ENCODE results near the gene SPINK5. TPM values are rescaled to one million over a fixed set of nuclear protein-coding genes. Genes with fewer than 3 reads are reported as not detected.

Gene SPINK5
- total and polyA plus RNA-seq, 12 donors = 0.07 to 3.4 (median 0.37) TPM; not detected in 1

DNA sequence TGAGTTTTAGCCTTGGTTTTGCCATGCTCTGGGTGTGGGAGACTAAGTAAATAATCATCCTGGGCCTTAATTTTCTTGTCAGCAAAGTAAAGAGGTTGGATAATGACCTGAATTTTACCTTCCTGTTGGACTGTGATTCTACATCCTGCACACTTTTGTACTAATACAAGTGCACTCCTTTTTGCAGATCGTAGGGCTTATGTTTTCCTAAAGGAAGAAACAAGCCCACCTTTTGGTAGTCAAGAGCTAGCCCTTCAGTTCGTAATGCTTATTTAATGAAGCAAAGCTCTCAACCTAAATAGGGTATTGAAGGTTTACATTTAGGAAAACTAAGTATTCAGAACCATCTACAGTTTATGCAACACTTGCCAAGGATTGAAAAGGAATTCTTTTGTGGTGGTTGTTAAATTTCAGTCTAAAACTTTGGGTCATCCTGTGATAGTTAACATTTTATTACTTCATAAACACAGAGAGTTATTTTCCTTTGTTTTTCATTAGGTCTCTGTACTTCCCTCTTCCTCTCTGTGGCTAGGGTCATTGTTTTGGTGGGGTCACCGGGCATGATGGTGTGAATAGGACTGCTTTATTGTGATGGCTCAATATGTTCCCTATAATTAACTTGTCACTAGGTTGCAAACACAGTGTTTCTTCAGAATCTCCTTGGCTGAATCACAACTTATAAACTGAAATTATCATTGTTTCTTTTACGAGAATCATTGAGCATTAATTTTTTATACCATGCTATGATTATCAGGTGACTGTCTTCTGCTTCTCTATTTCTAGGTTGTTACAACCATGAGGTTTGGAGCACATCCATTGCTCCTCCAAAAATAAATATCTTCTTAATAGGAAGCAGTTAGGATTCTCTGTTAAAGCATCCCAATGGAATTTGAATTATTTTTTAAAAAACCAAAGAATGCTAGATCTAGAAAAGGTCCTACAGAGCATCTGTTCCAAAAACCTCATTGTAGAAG lies 28.5 kb downstream of the SPINK5 start:
- no peaks in the 10 kb centered on the region for H3K36me3 ChIP-seq
- DNase-seq (no peak), ATAC-seq (no peak)
- no peak overlapping the region for H3K4me3 ChIP-seq
- WGBS, 2 donors = 70 to 72% methylated on average over 4 of the region's 4 CpGs
- intact Hi-C loops (cut with DNase I) = loop anchor here in 1 of 10 donors (5.0 kb wide), 2 partner anchors 65 to 130 kb away; no protein-coding TSS in a partner anchor
- H3K9me3 ChIP-seq = no peaks in the 10 kb centered on the region
- TF ChIP-seq, protein P1, sequence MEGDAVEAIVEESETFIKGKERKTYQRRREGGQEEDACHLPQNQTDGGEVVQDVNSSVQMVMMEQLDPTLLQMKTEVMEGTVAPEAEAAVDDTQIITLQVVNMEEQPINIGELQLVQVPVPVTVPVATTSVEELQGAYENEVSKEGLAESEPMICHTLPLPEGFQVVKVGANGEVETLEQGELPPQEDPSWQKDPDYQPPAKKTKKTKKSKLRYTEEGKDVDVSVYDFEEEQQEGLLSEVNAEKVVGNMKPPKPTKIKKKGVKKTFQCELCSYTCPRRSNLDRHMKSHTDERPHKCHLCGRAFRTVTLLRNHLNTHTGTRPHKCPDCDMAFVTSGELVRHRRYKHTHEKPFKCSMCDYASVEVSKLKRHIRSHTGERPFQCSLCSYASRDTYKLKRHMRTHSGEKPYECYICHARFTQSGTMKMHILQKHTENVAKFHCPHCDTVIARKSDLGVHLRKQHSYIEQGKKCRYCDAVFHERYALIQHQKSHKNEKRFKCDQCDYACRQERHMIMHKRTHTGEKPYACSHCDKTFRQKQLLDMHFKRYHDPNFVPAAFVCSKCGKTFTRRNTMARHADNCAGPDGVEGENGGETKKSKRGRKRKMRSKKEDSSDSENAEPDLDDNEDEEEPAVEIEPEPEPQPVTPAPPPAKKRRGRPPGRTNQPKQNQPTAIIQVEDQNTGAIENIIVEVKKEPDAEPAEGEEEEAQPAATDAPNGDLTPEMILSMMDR (IDR thresholded peaks at IDR 0.05) = no peak
- peak overlapping the region in 2 of 10 donors; percentile 32 to 40 for H3K27ac ChIP-seq
- peaks cover 0 to 23% (median 0%) of the 10 kb centered on the region in 9 donors for H3K4me1 ChIP-seq
- no peaks in the 10 kb centered on the region for H3K27me3 ChIP-seq

DNA sequence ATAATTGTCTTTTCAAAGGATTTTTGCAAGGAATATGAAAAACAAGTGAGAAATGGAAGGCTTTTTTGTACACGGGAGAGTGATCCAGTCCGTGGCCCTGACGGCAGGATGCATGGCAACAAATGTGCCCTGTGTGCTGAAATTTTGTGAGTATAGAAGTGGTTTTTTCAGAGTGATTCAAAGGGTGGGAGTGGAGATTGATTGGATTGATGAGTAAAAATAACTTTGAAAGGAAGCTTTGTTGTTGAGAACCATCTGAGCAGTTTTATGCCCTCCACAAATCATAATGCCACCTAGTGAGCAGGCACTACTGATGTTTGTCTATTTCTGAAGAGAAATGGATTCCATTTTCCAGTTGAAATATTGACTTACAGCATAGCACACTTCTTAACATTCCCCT lies 30.6 kb downstream of the SPINK5 start:
- Histone ChIP-seq H3K9me3 (no peaks in the 10 kb centered on the region), H3K27ac (no peak overlapping the region), H3K4me1 (peaks cover 0 to 23% (median 0%) of the 10 kb centered on the region in 9 donors), H3K36me3 (no peaks in the 10 kb centered on the region), H3K27me3 (no peaks in the 10 kb centered on the region), H3K4me3 (no peak overlapping the region)
- WGBS, 2 donors = 89 to 94% methylated on average over 3 of the region's 3 CpGs
- intact Hi-C loops (cut with DNase I) = loop anchor here in 1 of 10 donors (5.0 kb wide), 2 partner anchors 67 to 132 kb away; no protein-coding TSS in a partner anchor
- TF ChIP-seq, protein P1 (IDR thresholded peaks at IDR 0.05) = no peak
- DNase-seq = no peak
- no peak for ATAC-seq

DNA sequence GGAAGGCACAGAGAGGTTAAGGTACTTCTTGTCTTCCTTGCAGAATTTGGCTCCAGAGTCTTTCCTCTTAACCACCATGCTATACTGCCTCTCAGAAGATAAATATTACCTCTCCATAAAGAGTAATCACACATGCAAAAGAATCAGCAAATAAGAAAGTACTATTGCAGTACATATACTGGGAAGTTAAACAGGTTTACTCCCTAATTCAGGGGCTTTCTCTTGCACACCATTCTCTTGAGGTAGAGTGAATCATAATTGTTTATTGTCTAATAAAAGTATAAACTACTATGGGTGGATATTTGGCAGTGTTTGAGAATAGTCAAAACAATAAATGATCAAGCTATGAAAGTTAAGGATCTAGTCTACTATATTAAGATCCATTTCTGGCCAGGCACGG lies 40.4 kb downstream of the SPINK5 start:
- no peaks in the 10 kb centered on the region for H3K27me3 ChIP-seq
- H3K4me1 ChIP-seq = no peaks in the 10 kb centered on the region
- TF ChIP-seq, protein P1 (IDR thresholded peaks at IDR 0.05) = no peak
- H3K27ac ChIP-seq = no peak overlapping the region
- H3K4me3 ChIP-seq = no peak overlapping the region
- ATAC-seq (no peak), DNase-seq (no peak)
- intact Hi-C loops (cut with DNase I) = no loop called here
- no peaks in the 10 kb centered on the region for H3K9me3 ChIP-seq
- no peaks in the 10 kb centered on the region for H3K36me3 ChIP-seq
- WGBS, 2 donors = 82 to 100% methylated on average over 1 of the region's 1 CpG

DNA sequence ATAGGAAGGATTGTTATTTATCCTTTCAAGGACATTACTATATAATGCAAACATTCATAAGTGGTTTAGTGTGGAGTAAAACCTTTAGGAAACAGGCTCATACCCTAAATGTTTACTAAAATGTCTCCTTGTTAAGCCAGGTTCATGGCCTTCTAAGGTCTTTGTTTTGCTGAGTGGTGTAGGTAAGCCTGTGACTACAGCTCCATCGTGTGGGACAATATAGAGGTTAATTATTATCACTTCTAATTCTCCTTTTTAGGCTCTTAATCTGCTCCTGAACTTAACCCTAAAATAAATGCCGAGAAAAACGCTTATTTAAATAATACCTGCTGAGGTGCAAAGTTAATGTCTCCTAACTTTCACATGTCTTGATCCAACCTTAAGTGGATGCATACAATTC lies 43.8 kb downstream of the SPINK5 start:
- H3K4me3 ChIP-seq = no peak overlapping the region
- no peaks in the 10 kb centered on the region for H3K36me3 ChIP-seq
- intact Hi-C loops (cut with DNase I) = loop anchor here in 3 of 10 donors (1.0 to 5.0 kb wide), 2 partner anchors 155 to 158 kb away; no protein-coding TSS in a partner anchor
- DNase-seq (no peak), ATAC-seq (no peak)
- TF ChIP-seq, protein P1 (IDR thresholded peaks at IDR 0.05) = peak in 6 of 9 donors; percentile 21 to 49 (median 30)
- H3K9me3 ChIP-seq = no peaks in the 10 kb centered on the region
- peaks cover 0 to 3% (median 0%) of the 10 kb centered on the region in 7 donors for H3K27me3 ChIP-seq
- WGBS, 2 donors = 28 to 35% methylated on average over 3 of the region's 3 CpGs
- no peak overlapping the region for H3K27ac ChIP-seq
- no peaks in the 10 kb centered on the region for H3K4me1 ChIP-seq
